Retinal pigment epithelial cell (primary cell): ENCODE data around the gene LRRK1.

ENCODE experiments used
- DNase-seq: peaks from one replicate; pipeline ENCODE4 v3.0.0-alpha.2; 2010; ENCODE audit warnings: low read depth
- H3K4me3 ChIP-seq: 2 replicates; pipeline ENCODE4 v1.5.1; 2011; ENCODE audit warnings: mild to moderate bottlenecking, low read length, control low read depth, moderate library complexity
- CTCF ChIP-seq: conservative IDR thresholded peaks from 2 replicates; pipeline ENCODE4 v1.5.1; 2011; ENCODE audit warnings: low read depth, low read length, control low read depth, inconsistent platforms

Gene LRRK1

DNA sequence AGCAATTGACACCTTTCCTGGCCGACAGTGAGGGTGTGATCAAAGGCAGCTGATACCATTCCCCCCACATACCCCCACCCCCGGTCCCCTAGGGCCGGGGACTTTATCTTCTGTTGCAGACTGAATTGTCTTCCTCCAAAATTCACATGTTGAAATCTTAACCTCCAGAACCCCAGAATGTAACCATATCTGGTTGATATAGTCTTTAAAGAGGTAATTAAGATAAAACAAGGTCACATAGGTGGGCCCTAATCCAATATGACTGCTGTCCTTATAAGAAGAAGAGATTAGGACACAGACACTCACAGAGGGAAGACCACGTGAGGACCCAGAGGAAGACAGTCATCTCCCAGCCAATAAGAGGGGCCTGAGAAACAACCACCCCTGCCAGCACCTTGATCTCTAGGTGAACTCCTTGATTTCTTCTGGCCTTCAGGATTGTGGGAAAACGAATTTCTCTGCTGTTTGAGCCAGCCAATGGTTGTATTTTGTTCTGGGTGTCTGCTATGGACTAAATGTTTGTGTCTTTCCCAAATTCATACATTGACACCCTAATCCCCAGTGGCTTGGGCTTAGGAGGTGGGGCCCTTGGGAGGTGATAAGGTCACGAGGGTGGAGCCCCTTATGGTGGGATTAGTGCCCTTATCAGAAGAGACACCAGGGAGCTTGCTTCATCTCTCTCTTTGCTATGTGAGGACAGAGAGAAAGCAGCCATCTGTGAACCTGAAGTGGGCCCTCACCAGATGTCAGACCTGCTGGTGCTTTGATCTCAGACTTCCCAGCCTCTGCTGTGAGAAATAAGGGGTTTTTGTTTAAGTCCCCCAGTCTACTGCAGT lies 188.7 kb downstream of the LRRK1 start:
- no peak for TF ChIP-seq CTCF
- no peak for DNase-seq
- H3K4me3 ChIP-seq, result no peak overlapping the region

DNA sequence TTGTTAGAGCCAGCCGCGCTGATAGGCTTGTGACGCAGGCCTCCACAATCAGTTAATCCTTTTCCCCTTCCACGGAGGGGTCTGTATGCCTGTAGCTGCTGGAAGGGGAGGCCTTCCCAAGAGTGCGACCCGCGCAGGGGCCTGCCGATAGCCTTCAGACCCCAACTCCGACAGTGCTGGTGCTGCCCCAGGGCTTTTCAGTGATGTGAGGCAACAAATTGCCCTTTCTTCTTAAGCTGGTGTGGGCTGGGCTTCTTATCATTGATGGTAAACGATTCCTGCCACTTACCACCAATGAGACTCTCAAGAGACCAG lies 189.3 kb downstream of the LRRK1 start:
- TF ChIP-seq CTCF, result no peak
- no peak for DNase-seq
- no peak overlapping the region for H3K4me3 ChIP-seq

DNA sequence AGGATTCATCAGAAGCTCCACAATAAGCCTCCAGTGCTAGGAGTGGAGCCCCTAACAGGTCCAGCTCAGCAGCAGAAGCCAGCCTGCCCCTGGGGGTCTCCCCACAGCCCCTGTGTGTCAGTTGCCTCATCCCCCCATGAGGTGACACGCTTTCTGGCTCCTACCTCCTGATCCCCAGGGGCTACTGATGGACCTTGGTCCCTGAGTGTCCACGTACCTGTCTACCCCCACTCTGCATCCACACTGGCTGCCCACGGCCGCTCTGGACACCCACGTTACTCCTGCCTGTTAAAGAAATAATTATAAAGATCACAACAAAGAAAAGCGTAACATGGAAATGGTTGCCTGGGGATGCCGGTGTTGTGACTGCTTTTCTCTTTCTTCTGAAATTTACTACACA lies 189.6 kb downstream of the LRRK1 start:
- H3K4me3 ChIP-seq, result no peak overlapping the region
- TF ChIP-seq CTCF, result no peak
- no peak for DNase-seq

- H3K4me3 ChIP-seq, result no peak overlapping the region
- no peak for DNase-seq
- no peak for TF ChIP-seq CTCF
These were observed 191.8 kb downstream of the LRRK1 start for GRCh38 chr15:101110681-101111569.

DNA sequence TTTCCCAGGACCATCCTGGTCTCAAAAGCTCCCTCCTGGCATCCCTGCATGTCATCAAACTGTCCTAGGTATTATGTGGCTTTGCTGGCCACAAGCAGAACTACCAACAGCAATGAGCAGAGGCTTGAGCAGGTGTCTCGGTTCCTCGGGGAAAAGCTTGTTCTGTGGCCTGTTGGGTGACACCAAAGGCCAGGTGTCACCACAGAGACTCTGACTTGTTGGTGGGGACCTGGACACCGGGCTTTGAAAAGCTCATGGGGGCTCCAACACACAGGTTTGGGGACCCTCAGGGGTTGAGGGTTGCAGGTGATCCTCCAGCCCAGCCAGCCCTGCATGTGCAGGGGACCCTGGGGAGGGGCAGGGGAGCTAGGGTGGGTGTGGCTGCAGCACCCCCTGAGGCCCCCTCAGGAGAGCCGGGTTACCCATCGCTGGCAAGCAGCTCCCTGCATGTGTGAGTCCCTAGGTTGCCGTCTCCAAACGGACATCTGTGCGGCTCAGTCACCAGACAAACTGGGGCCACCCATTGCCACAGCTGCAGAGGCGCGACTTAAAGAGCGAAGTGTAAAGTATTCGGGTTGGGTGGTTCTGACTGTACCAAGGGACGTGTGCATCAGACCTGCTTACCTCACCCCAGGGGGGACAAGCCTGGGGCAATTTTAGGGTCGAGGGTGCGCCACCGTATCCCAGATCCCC lies 192.6 kb downstream of the LRRK1 start:
- TF ChIP-seq CTCF, result no peak
- DNase-seq, result no peak
- no peak overlapping the region for H3K4me3 ChIP-seq

DNA sequence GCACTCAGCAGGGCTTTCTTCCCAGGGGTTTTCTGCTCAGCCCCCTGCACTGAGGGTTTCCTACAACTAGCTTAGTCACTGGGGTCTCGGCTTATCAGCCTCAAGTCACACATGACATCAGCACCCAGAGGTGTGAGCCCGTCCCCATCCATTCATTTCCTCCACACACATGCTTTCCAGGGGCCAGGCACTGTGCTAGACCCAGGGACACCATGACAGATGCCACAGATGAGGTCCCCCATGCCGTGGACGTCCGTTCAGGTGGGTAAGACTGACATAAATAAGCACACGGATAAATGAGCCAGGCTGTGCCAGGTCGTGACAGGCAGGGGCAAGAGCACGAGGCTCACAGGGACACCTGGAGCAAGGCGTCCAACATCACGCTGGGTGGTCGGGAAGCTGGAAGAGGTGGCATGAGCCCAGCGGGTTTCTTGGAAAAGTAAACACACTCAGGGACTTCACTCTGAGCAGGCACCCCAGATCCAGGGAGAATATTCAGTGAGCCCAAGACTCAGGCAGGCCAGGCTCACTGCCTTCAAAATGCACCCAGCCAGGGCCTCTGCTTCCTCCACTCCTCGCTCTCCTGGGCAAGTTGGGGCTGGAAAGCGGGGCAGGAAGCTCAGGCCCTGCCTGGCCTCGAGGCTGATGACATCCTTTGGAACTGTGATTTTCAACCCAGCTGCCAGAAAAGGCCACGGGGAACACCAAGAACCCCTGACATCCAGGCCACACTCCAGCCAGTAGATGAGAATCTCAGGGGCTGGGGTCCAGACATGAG lies 193.4 kb downstream of the LRRK1 start:
- H3K4me3 ChIP-seq, result no peak overlapping the region
- DNase-seq, result no peak
- TF ChIP-seq CTCF, result no peak
